GM12878 (cell line): Measurements from ENCODE around the gene PCYT1B. TPM values are rescaled to one million over a fixed set of nuclear protein-coding genes. Genes with fewer than 3 reads are reported as not detected.

Source experiments
- ATAC-seq: fragments of 200-7000 bp; cut with Tn5 transposase; 3 replicates; pipeline ENCODE4 v1.9.1; 2020; ENCODE audit warnings: mild to moderate bottlenecking, moderate library complexity
- BruUV-seq: library from RNA; stranded (reverse); fragments of 400-500 nt; replicated peaks from 2 replicates; lab custom pipeline; 2021; lab: Mats Ljungman, UMichigan
- CTCF ChIA-PET: fragments of 300-600 bp; sonication (Branson Sonifier 250); formaldehyde crosslinking; extraction: SDS; loops from one replicate; lab custom pipeline; 2021; ENCODE audit warnings: inconsistent platforms; lab: Yijun Ruan, JAX
- POLR2A ChIA-PET: fragments of 350-600 bp; formaldehyde crosslinking; extraction: SDS; loops from one replicate; lab custom pipeline; 2021; ENCODE audit warnings: inconsistent platforms; lab: Charles Lee
- RAD21 ChIA-PET: fragments of 300-600 bp; sonication (Branson Sonifier 250); formaldehyde crosslinking; loops from one replicate; lab custom pipeline; 2023; ENCODE audit warnings: antibody characterized with exemption; ENCODE audit not compliant: unreplicated experiment; lab: Charles Lee
- SMC1A ChIA-PET: fragments of 300-600 bp; sonication (Branson Sonifier 250); formaldehyde crosslinking; loops from one replicate; lab custom pipeline; 2023; ENCODE audit not compliant: unreplicated experiment, uncharacterized antibody; lab: Charles Lee
- DNase-seq: peaks from one replicate; pipeline ENCODE4 v3.0.0-alpha.2; 2011; ENCODE audit warnings: low read depth, low spot score
- FAIRE-seq: peaks from 3 replicates; lab custom pipeline; 2011; peaks lifted over from hg19 to GRCh38; lab: Jason Lieb, UNC
- H2AFZ ChIP-seq: 2 replicates; pipeline ENCODE4 v1.6.0; 2011; ENCODE audit warnings: low read depth, low read length, control low read depth; ENCODE audit not compliant: control insufficient read depth
- H3K27ac ChIP-seq: 2 replicates; pipeline ENCODE4 v1.5.1; 2011; ENCODE audit warnings: control low read depth; ENCODE audit not compliant: control insufficient read depth, insufficient read depth
- H3K27me3 ChIP-seq, 2 experiments: replicated peaks in 1 of 2; 2 replicates each; pipeline versions ENCODE4 v1.6.0 to v1.6.1; 2011; ENCODE audit warnings: low read length in 1 of 2; ENCODE audit not compliant: control insufficient read depth in 2 of 2, insufficient read depth in 2 of 2
- H3K36me3 ChIP-seq, 2 experiments: 2 replicates each; pipeline ENCODE4 v1.5.1; 2011; ENCODE audit warnings: low read length in 1 of 2; ENCODE audit not compliant: control insufficient read depth in 2 of 2, insufficient read depth in 2 of 2
- H3K4me1 ChIP-seq: 2 replicates; pipeline ENCODE4 v1.6.1; 2011; ENCODE audit warnings: mild to moderate bottlenecking, low read length, moderate library complexity, mixed read lengths; ENCODE audit not compliant: control insufficient read depth, insufficient read depth
- H3K4me2 ChIP-seq: 2 replicates; pipeline ENCODE4 v1.6.0; 2011; ENCODE audit warnings: control low read depth; ENCODE audit not compliant: control insufficient read depth, insufficient read depth
- H3K4me3 ChIP-seq: fragments of 200-600 bp; sonication (generic); 2 replicates; pipeline ENCODE4 v1.5.1; 2016
- H3K79me2 ChIP-seq: 2 replicates; pipeline ENCODE4 v1.6.0; 2011; ENCODE audit warnings: low read length; ENCODE audit not compliant: control insufficient read depth, insufficient read depth
- H3K9ac ChIP-seq: 2 replicates; pipeline ENCODE4 v1.8.0; 2011; ENCODE audit warnings: low read length, control low read depth, mixed read lengths; ENCODE audit not compliant: control insufficient read depth, insufficient read depth
- H3K9me3 ChIP-seq: replicated peaks from 3 replicates; pipeline ENCODE4 v1.5.1; 2011; ENCODE audit warnings: mild to moderate bottlenecking, low read length; ENCODE audit not compliant: control insufficient read depth, insufficient read depth
- H4K20me1 ChIP-seq: 2 replicates; pipeline ENCODE4 v1.6.0; 2011; ENCODE audit not compliant: control insufficient read depth, insufficient read depth
- BCL11A ChIP-seq: IDR thresholded peaks from 2 replicates; pipeline ENCODE4 v1.6.1; 2011; ENCODE audit warnings: low read depth, low read length
- BMI1 ChIP-seq: fragments of 450-650 bp; IDR thresholded peaks from 2 replicates; pipeline ENCODE4 v1.6.1; 2016; ENCODE audit warnings: mild to moderate bottlenecking, moderate library complexity, borderline replicate concordance
- CBFB ChIP-seq: IDR thresholded peaks from 2 replicates; pipeline ENCODE4 v1.6.1; 2016; ENCODE audit warnings: antibody characterized with exemption, low read depth
- CUX1 ChIP-seq: IDR thresholded peaks from 2 replicates; pipeline ENCODE4 v1.6.1; 2012; ENCODE audit warnings: improper control_type of control experiment, low read depth, low read length; ENCODE audit not compliant: insufficient replicate concordance
- MLLT1 ChIP-seq: fragments of 450-650 bp; IDR thresholded peaks from 2 replicates; pipeline ENCODE4 v1.6.1; 2016; ENCODE audit warnings: mild to moderate bottlenecking
- NR2F1 ChIP-seq: fragments of 450-650 bp; conservative IDR thresholded peaks from 2 replicates; pipeline ENCODE4 v1.6.1; 2017; ENCODE audit warnings: mild to moderate bottlenecking
- PKNOX1 ChIP-seq: fragments of 450-650 bp; IDR thresholded peaks from 2 replicates; pipeline ENCODE4 v1.6.1; 2016; ENCODE audit warnings: mild to moderate bottlenecking
- PML ChIP-seq: IDR thresholded peaks from 2 replicates; pipeline ENCODE4 v1.6.1; 2012; ENCODE audit warnings: low read length, inconsistent platforms
- POLR2A ChIP-seq: IDR thresholded peaks from 2 replicates; pipeline ENCODE4 v1.6.1; 2011; ENCODE audit warnings: low read depth, mild to moderate bottlenecking, low read length
- POLR2AphosphoS5 ChIP-seq: IDR thresholded peaks from 2 replicates; pipeline ENCODE4 v1.6.1; 2011; ENCODE audit warnings: mild to moderate bottlenecking, low read length, inconsistent platforms
- RELB ChIP-seq: fragments of 450-650 bp; IDR thresholded peaks from 2 replicates; pipeline ENCODE4 v1.6.1; 2017; ENCODE audit warnings: low read depth, mild to moderate bottlenecking, moderate library complexity
- SUPT20H ChIP-seq: IDR thresholded peaks from 2 replicates; pipeline ENCODE4 v1.6.1; 2011; ENCODE audit warnings: low read depth, mild to moderate bottlenecking, low read length, moderate library complexity, borderline replicate concordance; ENCODE audit not compliant: control insufficient read depth
- TARDBP ChIP-seq: IDR thresholded peaks from 2 replicates; pipeline ENCODE4 v1.6.1; 2016; ENCODE audit warnings: borderline replicate concordance
- YBX1 ChIP-seq: fragments of 450-650 bp; IDR thresholded peaks from 2 replicates; pipeline ENCODE4 v1.6.1; 2016; ENCODE audit warnings: antibody characterized with exemption
- WGBS: methylation state at CpG from one replicate; pipeline ENCODE4 v1.1.6; 2016; ENCODE audit warnings: low lambda C conversion rate; ENCODE audit not compliant: insufficient replicate concordance, insufficient coverage; ENCODE audit errors: missing lambda C conversion rate; 5-methylcytosine and 5-hydroxymethylcytosine counted together
- in situ Hi-C: fragments of 300-500 bp; cut with MboI; formaldehyde crosslinking; loops from 9 replicates; pipeline ENCODE4 v1.14.3; 2018; ENCODE audit warnings: mixed read lengths
- intact Hi-C: fragments of 100-400 bp; cut with micrococcal nuclease; formaldehyde crosslinking; loops from one replicate; pipeline ENCODE4 v1.14.2; 2022; ENCODE audit not compliant: unreplicated experiment
- polyA plus RNA-seq, 11 experiments: library from polyadenylated mRNA; depleted of rRNA in 4 of 11; unstranded in 6 of 11; stranded (reverse) in 5 of 11; fragments of >200 nt; fragmentation: Nextera tagmentation in 4 of 11; fragmentation: Illumina TruSeq in 1 of 11; extraction: Ambion mirVana in 4 of 11; extraction: Trizol in 1 of 11; gene quantifications; 1 replicate in 1 of 11; 2 replicates in 10 of 11; pipeline versions ENCODE4 v1.2.1 to v1.2.3, GENCODE V29; 2011 to 2016; ENCODE audit warnings: inconsistent platforms in 2 of 11, missing spikeins in 2 of 11, low read depth in 1 of 11
- total RNA-seq, 4 experiments: library from RNA; depleted of rRNA in 3 of 4; stranded (reverse); fragments of >200 nt in 3 of 4; fragmentation: Illumina TruSeq in 1 of 4; extraction: Trizol in 1 of 4; gene quantifications; 2 replicates each; pipeline versions ENCODE4 v1.2.1 to v1.2.3, GENCODE V29; 2013 to 2021

Gene PCYT1B
- total and polyA plus RNA-seq, 10 of the 15 experiments (the other 5 are each of a cell fraction or from before 2014, with no cell fraction given): 0.10 TPM; not detected in 9

GRCh38 chrX:24603191-24603590 is 44.0 kb downstream of the PCYT1B start (continued):
- TF ChIP-seq PKNOX1 (no peak), BMI1 (no peak), POLR2AphosphoS5 (no peak), BCL11A (no peak), SUPT20H (no peak), RELB (no peak), POLR2A (no peak)

- 56% methylated on average over 4 of the region's 4 CpGs for WGBS
- Histone ChIP-seq H2AFZ (no peak overlapping the region), H3K9me3 (no peaks in the 10 kb centered on the region), H3K4me2 (no peak overlapping the region), H3K9ac (no peak overlapping the region), H3K27ac (no peak overlapping the region), H3K4me3 (no peak overlapping the region), H3K79me2 (no peaks in the 10 kb centered on the region), H3K36me3 (no peaks in the 10 kb centered on the region), H3K27me3 (no peaks in the 10 kb centered on the region), H4K20me1 (no peaks in the 10 kb centered on the region), H3K4me1 (no peaks in the 10 kb centered on the region)
- ChIA-PET POLR2A (no interaction called here), SMC1A (no interaction called here), RAD21 (no interaction called here), CTCF (no interaction called here)
- TF ChIP-seq CBFB: no peak
- no peak for TF ChIP-seq NR2F1
- TF ChIP-seq CUX1: no peak
- TF ChIP-seq MLLT1: no peak
- TF ChIP-seq TARDBP: no peak
- TF ChIP-seq PML: no peak
- no peak for TF ChIP-seq YBX1
- TF ChIP-seq RELB: no peak
- DNase-seq (no peak), ATAC-seq (no peak), FAIRE-seq (no peak)
- intact Hi-C loops: no loop called here
- no TSS peak for BruUV-seq
- in situ Hi-C loops: no loop called here
Observed at GRCh38 chrX:24601858-24602257, 45.3 kb downstream of the PCYT1B start.
